Neuron (in vitro differentiated cells): Measurements from ENCODE around the gene MMS22L.

ENCODE experiments used
- H2AFZ ChIP-seq: one replicate; pipeline ENCODE4 v1.6.1; 2013; ENCODE audit warnings: low read depth, mild to moderate bottlenecking, inconsistent platforms, low read length, moderate library complexity
- H3K27me3 ChIP-seq: one replicate; pipeline ENCODE4 v1.6.1; 2013; ENCODE audit warnings: low read length; ENCODE audit not compliant: insufficient read depth
- H3K36me3 ChIP-seq: one replicate; pipeline ENCODE4 v1.6.1; 2013; ENCODE audit warnings: low read length; ENCODE audit not compliant: insufficient read depth
- H3K4me1 ChIP-seq: one replicate; pipeline ENCODE4 v1.6.1; 2013; ENCODE audit warnings: low read length; ENCODE audit not compliant: insufficient read depth
- H3K4me3 ChIP-seq: 2 replicates; pipeline ENCODE4 v1.5.1; 2013; ENCODE audit warnings: mild to moderate bottlenecking, low read length, moderate library complexity
- H3K9me3 ChIP-seq: one replicate; pipeline ENCODE4 v1.6.1; 2013; ENCODE audit warnings: low read length

MMS22L gene

GRCh38 chr6:97288188-97288587 is 5.2 kb upstream of the MMS22L start:
- H3K27me3 ChIP-seq = peaks cover 2% of the 10 kb centered on the region
- no peaks in the 10 kb centered on the region for H3K36me3 ChIP-seq
- H3K4me3 ChIP-seq = no peak overlapping the region
- H2AFZ ChIP-seq = no peak overlapping the region
- peaks cover 2% of the 10 kb centered on the region for H3K9me3 ChIP-seq
- H3K4me1 ChIP-seq = peaks cover 2% of the 10 kb centered on the region

DNA sequence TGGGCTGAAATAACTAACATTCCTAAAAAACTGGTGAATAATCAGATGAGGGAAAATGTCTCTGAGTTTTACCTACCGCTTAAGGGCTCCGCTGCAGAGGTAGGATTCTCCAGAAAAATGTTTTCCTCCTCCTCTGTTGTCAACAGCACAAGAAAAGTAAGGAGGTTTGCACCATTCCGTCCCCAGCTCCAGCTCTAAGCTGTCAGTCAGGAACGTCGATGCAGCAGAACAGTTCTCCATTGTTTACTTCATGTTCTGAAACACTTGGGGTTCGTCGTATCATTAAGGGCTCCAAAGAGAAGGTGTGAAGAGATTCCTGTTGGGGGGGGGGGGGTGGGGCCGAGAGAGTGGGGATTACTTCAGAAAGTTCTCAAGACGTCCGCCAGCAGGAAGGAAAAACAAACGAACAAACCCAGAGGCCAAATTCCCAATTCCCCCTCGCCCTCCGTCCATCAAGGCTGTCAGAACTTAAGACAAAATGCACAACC is 734 bp downstream of the MMS22L start:
- H2AFZ ChIP-seq = peak overlapping the region; percentile 98
- peaks cover 21% of the 10 kb centered on the region for H3K36me3 ChIP-seq
- H3K4me3 ChIP-seq = peak overlapping the region; percentile 90
- H3K4me1 ChIP-seq = peaks cover 9% of the 10 kb centered on the region
- no peaks in the 10 kb centered on the region for H3K27me3 ChIP-seq
- no peaks in the 10 kb centered on the region for H3K9me3 ChIP-seq

DNA sequence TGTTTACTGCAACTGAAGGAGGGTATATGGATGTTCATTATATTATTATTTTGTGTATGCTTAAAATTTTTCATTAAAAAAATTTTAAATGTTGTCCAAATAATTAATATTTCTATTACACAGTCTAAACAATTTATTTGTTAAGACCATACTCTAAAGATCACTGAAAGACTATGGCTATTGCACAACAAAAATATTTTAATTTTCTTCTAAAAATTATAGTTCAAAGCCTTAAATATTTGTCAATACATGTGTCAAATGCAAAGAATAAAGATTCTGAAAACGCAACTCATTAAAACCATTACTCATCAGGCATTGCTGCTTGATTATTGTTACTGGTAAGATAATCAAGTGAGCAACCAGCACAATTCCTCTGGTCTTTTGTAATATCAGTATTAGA is 2.2 kb downstream of the MMS22L start:
- Histone ChIP-seq H3K4me1 (peaks cover 9% of the 10 kb centered on the region), H3K9me3 (no peaks in the 10 kb centered on the region), H3K27me3 (no peaks in the 10 kb centered on the region), H2AFZ (no peak overlapping the region), H3K4me3 (peak overlapping the region; percentile 90), H3K36me3 (peaks cover 31% of the 10 kb centered on the region)

DNA sequence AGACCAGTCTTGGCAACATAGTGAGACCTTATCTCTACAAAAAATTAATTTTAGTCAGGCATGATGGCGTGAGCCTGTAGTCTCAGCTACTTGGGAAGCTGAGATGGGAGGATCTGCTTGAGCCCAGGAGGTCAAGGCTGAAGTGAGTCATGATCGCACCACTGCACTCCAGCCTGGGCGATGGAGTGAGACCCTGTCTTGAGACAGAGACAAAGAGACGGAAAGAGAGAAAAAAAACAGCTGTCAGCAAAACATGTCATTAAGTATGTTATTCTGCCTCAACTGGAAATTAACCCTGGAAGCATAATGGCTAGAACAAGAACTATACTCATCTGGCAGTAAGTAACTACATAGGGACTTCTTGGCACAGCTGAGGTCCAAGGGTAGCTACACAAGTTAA is 7.2 kb downstream of the MMS22L start:
- Histone ChIP-seq H3K4me3 (no peak overlapping the region), H3K27me3 (no peaks in the 10 kb centered on the region), H3K9me3 (no peaks in the 10 kb centered on the region), H2AFZ (no peak overlapping the region), H3K36me3 (peaks cover 56% of the 10 kb centered on the region), H3K4me1 (no peaks in the 10 kb centered on the region)

DNA sequence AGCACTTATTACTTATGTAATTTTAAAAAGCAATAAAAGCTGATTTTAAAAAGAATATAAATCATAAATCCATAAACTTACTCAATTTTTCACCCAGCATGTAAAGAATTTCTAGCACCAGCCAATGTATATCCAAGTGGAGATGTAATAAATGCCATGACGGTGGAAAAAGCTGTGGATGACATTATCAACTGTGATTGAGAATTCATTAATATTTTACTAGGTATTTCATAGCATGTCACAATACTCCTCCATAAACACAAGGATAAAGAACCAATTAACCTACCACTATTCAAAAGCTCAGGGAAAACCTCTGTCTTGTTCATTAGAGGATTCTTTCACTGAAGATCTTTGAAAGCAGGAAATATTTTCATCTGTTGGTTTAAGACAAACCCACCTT is 13.2 kb downstream of the MMS22L start:
- Histone ChIP-seq H3K4me3 (no peak overlapping the region), H3K36me3 (peaks cover 59% of the 10 kb centered on the region), H3K27me3 (no peaks in the 10 kb centered on the region), H2AFZ (no peak overlapping the region), H3K9me3 (peaks cover 7% of the 10 kb centered on the region), H3K4me1 (no peaks in the 10 kb centered on the region)

DNA sequence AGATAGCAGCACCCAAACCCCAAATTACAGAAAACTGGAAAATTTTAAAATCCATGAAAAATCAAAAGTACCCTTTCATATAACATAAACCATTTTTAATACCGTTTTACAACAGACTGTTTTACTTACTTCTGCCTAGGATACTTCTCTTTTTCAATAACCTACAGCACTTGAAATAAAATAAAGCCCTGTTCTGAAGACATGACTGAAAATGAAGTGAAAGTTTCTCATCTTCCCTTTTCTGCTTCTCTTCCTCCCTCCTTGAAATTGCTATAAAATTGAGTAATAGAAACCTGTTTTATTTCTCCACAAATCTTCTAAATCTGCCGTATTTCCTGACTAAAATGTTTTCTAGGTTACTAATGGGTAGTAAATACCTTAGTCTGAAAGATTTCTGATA is 20.3 kb downstream of the MMS22L start:
- no peaks in the 10 kb centered on the region for H3K4me1 ChIP-seq

DNA sequence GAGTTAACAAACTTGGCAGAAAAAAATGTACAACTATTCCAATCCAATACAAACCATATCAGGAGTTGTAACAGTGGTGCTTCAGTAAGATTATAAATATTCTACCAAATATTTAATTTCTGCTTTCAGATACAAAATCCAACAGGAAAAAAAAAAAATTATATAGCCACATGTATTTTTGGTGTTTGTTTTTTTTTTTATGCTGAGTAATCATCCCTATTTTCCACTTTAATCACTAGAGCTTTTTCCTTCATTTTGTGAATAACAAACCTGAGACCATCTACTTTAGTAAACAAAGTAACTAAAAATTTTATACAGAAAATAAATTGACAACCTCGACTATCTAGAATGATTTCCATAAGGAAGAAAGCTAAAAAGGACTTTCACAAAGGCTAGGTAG is 36.2 kb downstream of the MMS22L start:
- H3K36me3 ChIP-seq = peaks cover 33% of the 10 kb centered on the region
- peaks cover 4% of the 10 kb centered on the region for H3K9me3 ChIP-seq
- no peaks in the 10 kb centered on the region for H3K4me1 ChIP-seq
- no peaks in the 10 kb centered on the region for H3K27me3 ChIP-seq
- no peak overlapping the region for H3K4me3 ChIP-seq
- H2AFZ ChIP-seq = no peak overlapping the region

More for the DNA sequence above, 20.3 kb downstream of the MMS22L start:
- Histone ChIP-seq H3K36me3 (peaks cover 61% of the 10 kb centered on the region), H3K27me3 (no peaks in the 10 kb centered on the region), H2AFZ (no peak overlapping the region), H3K9me3 (peaks cover 8% of the 10 kb centered on the region), H3K4me3 (no peak overlapping the region)

DNA sequence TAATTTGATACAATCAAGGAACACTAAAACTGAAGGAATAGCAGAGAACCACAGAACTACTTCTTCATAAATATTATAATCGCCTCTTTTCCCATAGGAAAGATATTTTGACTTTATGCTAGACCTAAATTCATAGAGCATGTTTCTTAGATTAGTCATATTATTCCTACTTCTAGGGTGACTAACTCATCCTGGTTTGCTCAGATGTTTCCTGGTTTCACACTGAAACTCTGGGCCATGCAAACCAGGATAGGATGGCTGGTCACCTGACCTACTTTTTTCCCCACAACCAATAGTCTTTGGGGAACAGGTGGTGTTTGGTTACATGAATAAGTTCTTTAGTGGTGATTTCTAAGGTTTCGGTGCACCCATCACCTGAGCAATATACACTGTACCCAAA is 42.8 kb downstream of the MMS22L start:
- H3K27me3 ChIP-seq = no peaks in the 10 kb centered on the region
- peaks cover 36% of the 10 kb centered on the region for H3K36me3 ChIP-seq
- H2AFZ ChIP-seq = no peak overlapping the region
- H3K4me3 ChIP-seq = no peak overlapping the region
- H3K9me3 ChIP-seq = peaks cover 4% of the 10 kb centered on the region
- H3K4me1 ChIP-seq = no peaks in the 10 kb centered on the region

DNA sequence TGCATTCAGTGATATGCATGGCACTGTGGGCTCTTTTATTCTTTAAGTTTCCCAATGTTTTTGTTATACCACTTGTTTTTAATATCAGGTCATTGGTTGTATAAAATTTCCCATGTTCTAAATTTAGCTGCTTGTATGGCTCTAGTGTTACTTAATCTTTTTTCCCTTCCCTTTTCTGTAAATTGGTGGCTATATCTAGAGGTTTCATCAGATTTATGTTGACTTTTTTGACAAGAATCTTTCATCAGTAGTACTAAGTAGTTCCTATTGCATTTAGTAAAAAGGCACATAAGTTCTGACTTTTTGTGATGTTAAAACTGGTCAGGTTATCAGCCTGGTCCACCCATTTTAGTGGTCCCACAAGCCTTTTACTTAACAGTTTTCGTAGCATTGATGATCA is 51.1 kb downstream of the MMS22L start:
- Histone ChIP-seq H3K4me3 (no peak overlapping the region), H3K36me3 (peaks cover 29% of the 10 kb centered on the region), H2AFZ (no peak overlapping the region), H3K9me3 (no peaks in the 10 kb centered on the region), H3K4me1 (no peaks in the 10 kb centered on the region), H3K27me3 (no peaks in the 10 kb centered on the region)

DNA sequence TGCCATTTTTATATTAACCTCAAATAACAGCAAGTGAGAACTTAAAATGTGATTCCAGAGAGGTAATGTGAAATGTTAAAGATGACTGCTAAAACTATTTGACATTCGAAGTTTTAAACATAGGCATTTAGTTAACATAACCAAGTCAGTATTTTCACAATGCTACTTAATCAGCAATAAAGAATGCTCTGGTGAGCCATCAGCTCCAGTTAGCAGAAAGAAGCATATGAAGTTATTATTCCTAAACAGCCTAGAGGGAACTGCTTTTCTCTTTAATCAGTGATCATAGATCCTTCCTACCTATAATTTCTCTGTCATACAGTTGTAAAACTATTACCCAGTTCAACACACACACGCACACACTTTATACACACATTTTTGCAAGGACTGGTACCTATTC is 60.1 kb downstream of the MMS22L start:
- Histone ChIP-seq H2AFZ (no peak overlapping the region), H3K9me3 (no peaks in the 10 kb centered on the region), H3K36me3 (peaks cover 9% of the 10 kb centered on the region), H3K27me3 (no peaks in the 10 kb centered on the region), H3K4me1 (no peaks in the 10 kb centered on the region), H3K4me3 (no peak overlapping the region)

- H3K36me3 ChIP-seq = no peaks in the 10 kb centered on the region
- H3K4me1 ChIP-seq = peaks cover 10% of the 10 kb centered on the region
- H2AFZ ChIP-seq = no peak overlapping the region
- no peak overlapping the region for H3K4me3 ChIP-seq
- H3K9me3 ChIP-seq = no peaks in the 10 kb centered on the region
- no peaks in the 10 kb centered on the region for H3K27me3 ChIP-seq
Measured at GRCh38 chr6:97218912-97219311, 64.1 kb downstream of the MMS22L start.

DNA sequence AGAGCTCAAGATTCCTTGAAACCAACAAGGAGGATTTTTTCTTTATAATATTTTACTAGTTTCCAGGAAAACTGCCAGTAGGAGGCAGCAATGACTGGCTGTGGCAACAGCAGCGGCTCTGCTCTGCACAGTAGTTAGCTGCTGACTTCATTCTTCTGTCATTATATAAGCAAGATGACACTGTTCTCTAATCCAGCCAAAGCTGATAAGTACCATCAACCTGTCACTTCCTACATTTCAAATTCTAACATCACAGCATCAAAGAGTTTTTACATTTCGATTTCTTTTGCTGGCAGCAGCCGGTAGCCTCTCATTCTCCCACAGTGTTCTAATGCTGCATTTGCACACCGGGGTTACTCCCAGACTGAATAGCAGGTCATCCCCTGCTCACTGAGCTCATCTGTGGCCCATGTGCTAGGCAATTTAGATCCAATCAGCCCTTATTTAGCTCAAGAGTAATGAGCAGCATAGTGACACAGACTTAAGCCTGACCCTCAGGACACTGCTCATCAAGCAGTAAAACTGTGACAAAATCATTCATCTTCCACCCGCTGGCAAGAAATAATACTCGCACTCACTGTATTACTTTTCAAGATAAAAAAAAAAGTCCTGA is 67.8 kb downstream of the MMS22L start:
- Histone ChIP-seq H3K9me3 (no peaks in the 10 kb centered on the region), H3K4me1 (peaks cover 10% of the 10 kb centered on the region), H2AFZ (no peak overlapping the region), H3K36me3 (no peaks in the 10 kb centered on the region), H3K27me3 (no peaks in the 10 kb centered on the region), H3K4me3 (no peak overlapping the region)

- Histone ChIP-seq H3K36me3 (no peaks in the 10 kb centered on the region), H2AFZ (no peak overlapping the region), H3K9me3 (no peaks in the 10 kb centered on the region), H3K4me3 (no peak overlapping the region), H3K27me3 (no peaks in the 10 kb centered on the region), H3K4me1 (peaks cover 10% of the 10 kb centered on the region)
Measured at GRCh38 chr6:97214671-97215070, 68.3 kb downstream of the MMS22L start.

DNA sequence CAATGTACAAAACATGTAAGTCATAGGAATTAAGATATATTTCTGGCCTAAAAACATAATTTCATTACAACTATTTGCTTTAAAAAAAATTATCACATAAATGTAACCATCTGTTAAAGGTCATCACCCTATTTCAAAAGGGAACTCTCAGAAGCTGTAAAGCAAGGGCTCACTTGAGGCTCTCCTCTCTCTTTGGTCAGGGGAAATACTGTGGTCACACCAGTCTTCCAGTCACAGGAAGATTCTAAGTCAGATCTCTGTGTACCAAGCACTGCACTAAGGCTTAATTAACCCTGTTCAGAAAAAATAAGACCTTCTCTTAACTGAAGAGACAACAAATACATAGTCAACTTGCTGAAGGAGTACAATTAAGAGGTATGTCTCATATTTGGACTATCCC is 75.6 kb downstream of the MMS22L start:
- Histone ChIP-seq H3K9me3 (no peaks in the 10 kb centered on the region), H3K4me1 (peaks cover 16% of the 10 kb centered on the region), H3K4me3 (no peak overlapping the region), H3K36me3 (no peaks in the 10 kb centered on the region), H3K27me3 (no peaks in the 10 kb centered on the region), H2AFZ (no peak overlapping the region)
